Psoas muscle (tissue), 8 donors: ENCODE data around the gene MTF2. TPM values are rescaled to one million over a fixed set of nuclear protein-coding genes. Genes with fewer than 3 reads are reported as not detected.

Experiments used
- ATAC-seq, 4 donors: fragments of 200-7000 bp; cut with Tn5 transposase; one replicate each; pipeline ENCODE4 v1.9.1; 2020; ENCODE audit warnings: moderate library complexity in 3 of 4, mild to moderate bottlenecking in 2 of 4
- DNase-seq, 2 donors: peaks; one replicate each; pipeline ENCODE4 v3.0.0-alpha.2; 2020
- H3K27ac ChIP-seq: fragments of 200-600 bp; one replicate; pipeline ENCODE4 v1.8.0; 2022
- H3K27me3 ChIP-seq, 3 donors: fragments of 200-600 bp in 1 of 3; one replicate each; pipeline versions ENCODE4 v1.6.1 to v1.8.0; 2013 to 2022; ENCODE audit warnings: low read length in 2 of 3, mild to moderate bottlenecking in 2 of 3, moderate library complexity in 1 of 3; ENCODE audit not compliant: insufficient read depth in 3 of 3
- H3K36me3 ChIP-seq, 2 donors: fragments of 200-600 bp in 1 of 2; one replicate each; pipeline versions ENCODE4 v1.6.1 to v1.8.0; 2013 to 2022; ENCODE audit warnings: low read depth in 1 of 2, mild to moderate bottlenecking in 1 of 2, moderate library complexity in 1 of 2; ENCODE audit not compliant: insufficient read depth in 1 of 2
- H3K4me1 ChIP-seq: fragments of 200-600 bp; one replicate; pipeline ENCODE4 v1.8.0; 2022
- H3K4me3 ChIP-seq: fragments of 200-600 bp; one replicate; pipeline ENCODE4 v1.8.0; 2022; ENCODE audit warnings: mild to moderate bottlenecking
- H3K9me3 ChIP-seq: fragments of 200-600 bp; one replicate; pipeline ENCODE4 v1.8.0; 2022
- CTCF ChIP-seq: fragments of 200-600 bp; IDR thresholded peaks from one replicate; pipeline ENCODE4 v1.8.0; 2022; ENCODE audit warnings: antibody characterized with exemption
- WGBS, 3 donors: extraction: QIAGEN DNeasy Blood & Tissue Kit; methylation state at CpG; one replicate each; pipeline versions ENCODE4 v1.1.6 to v1.1.7; 2013; 5-methylcytosine and 5-hydroxymethylcytosine counted together
- intact Hi-C, 2 donors: fragments of 100-400 bp; cut with DNase I; formaldehyde crosslinking; loops; one replicate each; pipeline versions ENCODE4 v1.11.0 to v1.14.2; 2022
- polyA plus RNA-seq, 3 donors: library from polyadenylated mRNA; stranded (reverse); fragments of 200-250 nt; gene quantifications; one replicate each; pipeline ENCODE4 v1.2.3, GENCODE V29; 2013
- total RNA-seq, 4 donors: library from RNA; stranded (reverse); fragmentation: NEBNext Ultra II Directional in 2 of 4; extraction: Animal tissue kit (Norgen Biotek cat#: 25700) in 2 of 4; gene quantifications; one replicate each; pipeline versions ENCODE4 v1.2.1 to v1.2.4, GENCODE V29; 2021 to 2023
- donor health status: healthy with polysubstance abuse.
- donor health status: DM: no; HTN: no; CAD: no; lungs with moderate emphysema.
- donor health status: Bipolar disorder and iron deficiency.
- donor health status: healthy.
- donor health status: DM: yes; HTN: yes; CAD: no.
- donor health status: DM: no; HTN: no; CAD: no.
- donor health status: DM: no; HTN: no; CAD: no.
- donor health status: DM: yes; HTN: yes; CAD: no.

MTF2 gene
- total and polyA plus RNA-seq, 7 donors: 4.1 to 10.6 (median 7.6) TPM

GRCh38 chr1:93186667-93187066 is 107.6 kb downstream of the MTF2 start:
- 85 to 92% (median 89%) methylated on average over 1 of the region's 1 CpG for WGBS, 3 donors
- TF ChIP-seq CTCF: no peak

More at GRCh38 chr1:93186667-93187066, 107.6 kb downstream of the MTF2 start:
- Histone ChIP-seq H3K4me3 (no peak overlapping the region), H3K4me1 (no peaks in the 10 kb centered on the region), H3K36me3 (no peaks in the 10 kb centered on the region), H3K27me3 (no peaks in the 10 kb centered on the region), H3K9me3 (no peaks in the 10 kb centered on the region), H3K27ac (no peak overlapping the region)
- ATAC-seq (no peak), DNase-seq (no peak)
- intact Hi-C loops: no loop called here

Other genes starting within 250 kb of the MTF2 start
- 100 to 1,000 TPM; 353 to 601 (median 570) TPM for gene RPL5, start 247.2 kb upstream of the MTF2 start, total RNA-seq
- 1,000 to 10,000 TPM in 2 of 3 donors, 100 to 1,000 TPM in 1; 885 to 1,760 (median 1,117) TPM for gene RPL5, start 247.2 kb upstream of the MTF2 start, polyA plus RNA-seq
- gene DIPK1A, start 117.8 kb upstream of the MTF2 start, total RNA-seq: 1 to 10 TPM; 3.4 to 7.8 (median 6.4) TPM
- gene DIPK1A, start 117.8 kb upstream of the MTF2 start, polyA plus RNA-seq: 1 to 10 TPM; 2.2 to 7.9 (median 3.5) TPM
- 10 to 100 TPM; 38.6 to 89.0 (median 64.6) TPM for gene TMED5, start 101.1 kb downstream of the MTF2 start, total RNA-seq
- 10 to 100 TPM; 37.9 to 92.2 (median 65.6) TPM for gene TMED5, start 101.1 kb downstream of the MTF2 start, polyA plus RNA-seq
- 1 to 10 TPM; 3.1 to 4.6 (median 3.8) TPM for gene CCDC18, start 101.4 kb downstream of the MTF2 start, total RNA-seq
- gene CCDC18, start 101.4 kb downstream of the MTF2 start, polyA plus RNA-seq: 1 to 10 TPM; 3.9 to 4.5 (median 4.0) TPM